HS-5 (cell line): ENCODE measurements around the gene DNER.
A peak's percentile ranks its signal among the peaks of the same experiment; 100 is the strongest.
"Not testable (repeated sequence)": the region's sequence is repeated elsewhere in the genome, so short reads cannot be mapped to it uniquely, and the experiment has no call there.

ENCODE experiments used
- DNase-seq: peaks from one replicate; pipeline ENCODE4 v3.0.0-alpha.2; 2012; ENCODE audit warnings: low read depth

DNER gene

DNA sequence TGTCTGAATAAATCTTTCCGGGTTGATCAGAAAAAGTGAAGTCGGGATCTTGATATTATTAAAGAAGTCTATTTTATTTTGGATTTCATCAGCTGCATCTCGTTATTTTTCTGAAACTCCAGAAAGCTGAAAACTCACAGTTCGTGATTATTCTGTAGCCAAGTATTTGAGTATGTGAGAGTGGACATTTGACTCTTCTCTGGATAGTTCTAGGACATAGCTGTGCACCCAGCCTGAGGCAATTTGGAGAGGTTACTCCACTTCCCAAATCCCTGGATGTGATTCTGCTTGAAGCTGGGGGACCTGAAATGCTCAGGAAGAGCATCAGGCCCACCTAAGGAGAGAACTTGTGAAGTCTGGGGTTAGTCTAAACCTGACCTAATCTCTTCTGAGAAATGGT lies 325.6 kb downstream of the DNER start:
- DNase-seq, result no peak

- DNase-seq, result no peak
Observed at GRCh38 chr2:229387866-229388265, 326.5 kb downstream of the DNER start.

- no peak for DNase-seq
Observed at GRCh38 chr2:229380101-229380625, 334.2 kb downstream of the DNER start.

DNA sequence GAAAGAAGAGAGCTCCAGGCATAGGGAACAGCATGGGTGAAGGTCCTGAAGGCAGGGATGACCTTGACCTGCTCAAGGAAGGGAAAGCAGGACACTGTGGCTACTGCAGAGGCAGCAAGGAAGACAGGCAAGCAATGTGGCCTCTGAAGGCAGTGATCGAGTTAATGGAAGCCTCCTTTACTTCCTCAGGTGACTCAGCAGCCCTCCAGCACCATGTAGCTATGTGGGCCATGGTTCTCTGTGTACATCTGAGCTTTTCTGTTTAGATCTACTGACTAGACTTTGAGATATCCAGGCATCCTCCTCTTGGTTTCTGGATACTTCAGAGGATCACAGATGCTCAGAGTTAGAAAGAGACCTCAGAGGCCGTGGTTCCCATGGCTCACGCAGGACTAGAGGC lies 336.0 kb downstream of the DNER start:
- no peak for DNase-seq

GRCh38 chr2:229376866-229377265 lies 337.5 kb downstream of the DNER start:
- DNase-seq, result no peak

- DNase-seq, result no peak
Observed at GRCh38 chr2:229375251-229375650, 339.1 kb downstream of the DNER start.

- not testable (repeated sequence) for DNase-seq
Observed at GRCh38 chr2:229373311-229373710, 341.0 kb downstream of the DNER start.

DNA sequence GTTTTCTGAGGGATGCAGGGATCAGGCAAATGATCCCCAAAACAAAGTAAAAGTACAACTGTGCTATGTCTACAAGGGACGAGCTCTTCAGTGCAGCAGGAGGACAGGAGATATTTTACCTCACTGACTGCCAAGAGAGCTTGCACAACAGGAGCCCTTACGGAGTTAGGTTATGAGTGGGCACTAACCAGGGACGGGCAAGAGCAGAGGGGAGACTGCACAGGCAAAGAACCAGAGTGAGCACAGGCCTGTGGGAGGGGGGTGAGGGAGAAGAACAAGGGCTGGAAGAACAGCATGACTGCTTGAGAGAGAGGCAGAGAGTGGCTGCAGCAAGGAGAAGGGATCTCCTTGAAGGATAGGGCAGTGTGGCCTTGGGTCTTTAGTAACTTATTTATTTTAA lies 342.1 kb downstream of the DNER start:
- DNase-seq, result no peak

DNA sequence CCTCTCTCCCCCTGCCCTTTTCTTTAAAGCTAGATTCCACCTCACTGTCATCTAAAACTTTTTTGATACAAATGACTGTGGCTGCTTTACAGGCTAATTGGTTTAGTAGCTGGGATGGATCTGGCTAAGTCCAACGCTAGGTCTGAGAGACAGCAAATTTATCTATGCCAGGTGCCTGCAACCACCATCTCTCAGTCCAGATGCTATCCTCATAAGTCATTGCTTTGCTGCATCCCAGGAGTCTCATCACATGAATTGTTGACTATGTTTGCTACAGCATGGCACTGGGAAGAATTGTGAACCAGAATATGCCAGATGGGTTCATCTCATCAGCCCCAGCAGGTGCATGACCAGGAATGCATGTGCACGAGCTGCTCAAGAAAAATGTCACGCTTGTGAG lies 343.3 kb downstream of the DNER start:
- DNase-seq, result no peak

GRCh38 chr2:229370509-229370908 lies 343.8 kb downstream of the DNER start:
- no peak for DNase-seq

DNA sequence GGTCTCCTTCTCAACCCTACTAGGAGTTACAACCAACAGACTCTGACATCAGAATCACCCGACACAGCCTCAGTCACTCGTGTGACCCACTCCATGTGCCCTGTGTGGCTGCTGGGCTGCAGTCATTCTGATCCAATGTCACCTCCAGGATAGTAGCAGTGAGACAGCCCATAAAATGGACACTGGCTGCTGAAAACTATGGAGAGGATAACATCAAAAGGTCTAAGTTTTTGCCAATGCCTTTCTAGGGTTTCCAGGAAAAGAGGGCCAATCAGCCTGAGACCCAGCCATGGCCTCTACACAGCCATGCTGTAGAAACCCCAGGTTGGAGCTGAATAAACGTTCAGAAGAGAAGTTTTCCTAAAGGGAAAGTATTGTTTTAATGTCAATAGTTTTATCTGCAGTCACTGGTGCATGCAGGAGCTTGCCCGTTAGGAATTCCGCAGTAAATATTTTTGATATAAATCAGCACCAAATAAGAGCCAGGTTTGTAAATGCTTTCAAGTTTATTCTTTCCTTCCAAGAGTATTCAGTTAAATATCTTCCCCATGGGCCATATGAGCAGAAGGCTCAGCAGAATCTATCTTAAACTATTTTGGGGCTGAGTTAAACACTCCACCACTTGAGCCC lies 351.1 kb downstream of the DNER start:
- peak; percentile 55 for DNase-seq

DNA sequence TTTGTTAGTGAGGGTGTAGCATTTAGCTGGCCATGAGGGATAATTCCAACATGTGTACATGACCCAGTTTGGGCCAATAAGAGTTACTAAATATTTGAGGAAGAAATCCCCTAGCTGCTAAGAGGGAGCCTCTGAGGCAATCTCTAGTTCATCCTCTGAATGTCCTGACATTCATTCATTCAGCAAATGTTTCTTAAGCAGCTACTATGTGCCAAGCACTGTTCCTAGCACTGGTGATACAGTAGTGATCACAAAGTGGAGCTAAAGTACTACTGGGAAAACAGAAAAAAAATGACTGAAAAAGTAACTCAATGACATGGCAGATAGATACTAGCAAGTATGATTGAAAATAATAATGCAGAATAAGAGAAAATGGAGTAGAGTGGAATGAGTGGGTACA lies 363.5 kb downstream of the DNER start:
- DNase-seq, result no peak

DNA sequence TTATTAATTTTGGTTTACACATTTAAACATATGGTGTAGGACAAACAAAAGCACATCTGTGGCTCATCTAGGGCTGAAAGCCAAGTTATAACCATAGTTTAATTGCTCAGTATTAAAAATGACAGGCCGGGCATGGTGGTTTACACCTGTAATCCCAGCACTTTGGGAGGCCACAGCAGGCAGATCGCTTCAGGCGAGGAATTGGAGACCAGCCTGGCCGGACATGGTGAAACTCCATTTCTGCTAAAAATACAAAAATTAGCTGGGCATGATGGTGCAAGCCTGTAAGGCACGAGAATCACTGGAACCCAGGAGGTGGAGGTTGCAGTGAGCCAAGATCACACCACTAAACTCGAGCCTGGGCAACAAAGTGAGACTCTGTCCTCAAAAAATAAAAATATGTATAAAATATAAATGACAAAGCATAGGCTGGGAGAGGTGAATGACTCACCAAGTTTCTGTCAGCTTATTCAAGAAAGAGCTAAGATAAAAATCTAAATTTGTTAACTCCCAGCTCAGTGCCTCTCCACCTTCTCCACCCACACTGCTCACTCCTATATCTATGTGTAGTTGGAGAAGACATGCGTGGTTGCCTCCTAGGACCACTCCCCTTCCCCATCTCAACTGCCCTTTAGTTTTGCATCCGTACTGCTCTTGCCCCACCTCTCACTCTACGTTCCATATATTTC lies 364.1 kb downstream of the DNER start:
- no peak for DNase-seq

GRCh38 chr2:229348128-229348527 lies 366.2 kb downstream of the DNER start:
- DNase-seq, result no peak

GRCh38 chr2:229346816-229347540 lies 367.4 kb downstream of the DNER start:
- DNase-seq, result no peak

DNA sequence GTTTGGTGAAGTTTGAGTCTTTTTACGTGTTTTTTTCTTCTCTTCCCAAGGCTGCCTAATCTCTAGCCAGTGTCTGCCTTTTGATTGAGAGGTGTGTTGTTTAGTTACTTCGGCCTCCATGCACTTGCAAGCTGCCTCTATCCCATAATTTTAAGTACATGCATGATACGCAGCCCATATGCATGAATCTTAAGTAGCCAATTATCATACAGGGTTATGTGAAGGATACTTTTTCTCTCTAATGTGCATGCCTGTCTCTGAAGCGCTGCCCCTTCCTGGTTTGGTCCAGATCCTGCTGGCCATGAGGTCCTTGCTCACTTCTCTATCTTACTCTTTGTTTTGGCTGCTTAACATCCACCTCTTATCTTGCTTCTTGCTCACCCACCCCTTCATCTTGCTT lies 369.4 kb downstream of the DNER start:
- no peak for DNase-seq

DNA sequence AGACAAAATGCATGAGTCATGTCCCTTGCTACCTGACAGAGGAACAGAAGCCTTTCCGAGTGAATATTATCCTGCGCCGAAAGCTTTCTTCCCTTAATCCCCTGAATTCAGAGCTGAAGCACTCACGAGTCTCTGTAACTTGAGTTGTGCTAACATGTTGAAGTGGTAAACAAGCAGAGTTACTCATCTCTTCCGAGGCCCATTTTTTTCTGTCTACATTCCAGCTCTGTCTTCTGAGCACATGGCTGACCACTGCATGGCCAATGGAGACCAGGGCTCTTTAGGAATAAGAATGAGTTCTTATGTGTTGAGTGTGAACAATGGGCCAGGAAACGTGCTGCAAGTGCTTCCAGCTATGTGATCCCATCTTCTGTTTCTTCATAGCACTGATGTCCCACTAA lies 370.2 kb downstream of the DNER start:
- peak; percentile 40 for DNase-seq

- DNase-seq, result no peak
Observed at GRCh38 chr2:229343661-229344060, 370.7 kb downstream of the DNER start.

DNA sequence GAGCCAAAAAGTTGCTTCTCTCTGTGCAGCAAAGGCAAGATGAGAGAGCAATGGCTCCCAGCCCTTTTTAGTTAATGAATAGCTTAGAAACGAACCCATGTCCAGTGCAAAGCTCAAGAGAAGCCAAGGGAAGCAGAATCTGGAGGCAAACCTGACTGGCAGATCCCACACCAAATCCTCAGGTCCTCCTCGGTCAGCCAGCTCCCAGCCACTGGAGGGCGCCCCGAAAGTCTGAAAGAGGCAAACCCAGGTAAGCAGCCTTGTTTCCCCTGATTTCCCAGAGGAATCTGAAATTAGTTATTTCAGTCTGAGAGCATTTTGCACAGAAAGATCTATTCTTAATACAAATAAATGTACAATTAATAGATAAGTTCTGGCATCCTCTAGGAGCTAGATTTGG lies 372.0 kb downstream of the DNER start:
- no peak for DNase-seq

- peak; percentile 48 for DNase-seq
Observed at GRCh38 chr2:229340086-229340760, 374.1 kb downstream of the DNER start.

DNA sequence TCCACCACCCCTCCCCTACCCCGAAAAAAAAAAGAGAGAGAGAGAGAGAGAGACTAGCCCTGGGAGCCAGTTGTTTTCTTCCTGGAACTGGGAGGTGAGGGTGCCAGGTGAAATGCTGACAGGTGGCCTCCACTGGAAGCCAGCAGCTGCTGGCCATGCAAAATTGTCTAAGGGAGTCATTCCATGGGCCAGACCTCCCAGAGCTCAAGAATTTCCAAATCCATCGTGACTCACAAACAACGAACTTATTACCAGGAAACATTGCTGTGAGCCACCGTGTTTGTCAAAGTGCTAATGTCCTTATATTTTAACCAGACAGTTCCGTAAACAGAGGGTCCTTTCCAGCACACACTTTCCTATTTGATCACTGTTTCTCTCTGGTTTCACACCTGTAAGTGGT lies 374.7 kb downstream of the DNER start:
- DNase-seq, result peak; percentile 42

- DNase-seq, result not testable (repeated sequence)
Observed at GRCh38 chr2:229339171-229339570, 375.2 kb downstream of the DNER start.
